IgD-negative memory B cell (primary cell): ENCODE measurements around the gene CKS2. TPM values are rescaled to one million over a fixed set of nuclear protein-coding genes. Genes with fewer than 3 reads are reported as not detected.

Experiments
- H3K27ac Mint-ChIP-seq, 3 donors: one replicate each; pipeline ENCODE4 v1.8.0; 2020 to 2022; ENCODE audit warnings: mild to moderate bottlenecking in 3 of 3, mixed read lengths in 3 of 3, moderate library complexity in 1 of 3
- H3K27me3 Mint-ChIP-seq: one replicate; pipeline ENCODE4 v1.8.0; 2021; ENCODE audit warnings: mixed read lengths
- H3K36me3 Mint-ChIP-seq: one replicate; pipeline ENCODE4 v1.8.0; 2020; ENCODE audit warnings: mild to moderate bottlenecking, mixed read lengths
- H3K4me1 Mint-ChIP-seq, 3 donors: one replicate each; pipeline ENCODE4 v1.8.0; 2020 to 2022; ENCODE audit warnings: mixed read lengths in 3 of 3, mild to moderate bottlenecking in 1 of 3
- H3K4me3 Mint-ChIP-seq, 4 donors: one replicate each; pipeline ENCODE4 v1.8.0; 2020 to 2022; ENCODE audit warnings: mild to moderate bottlenecking in 4 of 4, mixed read lengths in 4 of 4, moderate library complexity in 3 of 4
- H3K9me3 Mint-ChIP-seq, 3 donors: one replicate each; pipeline ENCODE4 v1.8.0; 2020 to 2021; ENCODE audit warnings: mixed read lengths in 3 of 3, mild to moderate bottlenecking in 1 of 3
- polyA plus RNA-seq: library from polyadenylated mRNA; unstranded; fragments of 300-500 nt; fragmentation: Illumina TruSeq; gene quantifications from one replicate; pipeline ENCODE4 v1.2.3, GENCODE V29; 2021

Gene CKS2
- polyA plus RNA-seq, 1 donor from 2014 or later = 61.3 TPM

DNA sequence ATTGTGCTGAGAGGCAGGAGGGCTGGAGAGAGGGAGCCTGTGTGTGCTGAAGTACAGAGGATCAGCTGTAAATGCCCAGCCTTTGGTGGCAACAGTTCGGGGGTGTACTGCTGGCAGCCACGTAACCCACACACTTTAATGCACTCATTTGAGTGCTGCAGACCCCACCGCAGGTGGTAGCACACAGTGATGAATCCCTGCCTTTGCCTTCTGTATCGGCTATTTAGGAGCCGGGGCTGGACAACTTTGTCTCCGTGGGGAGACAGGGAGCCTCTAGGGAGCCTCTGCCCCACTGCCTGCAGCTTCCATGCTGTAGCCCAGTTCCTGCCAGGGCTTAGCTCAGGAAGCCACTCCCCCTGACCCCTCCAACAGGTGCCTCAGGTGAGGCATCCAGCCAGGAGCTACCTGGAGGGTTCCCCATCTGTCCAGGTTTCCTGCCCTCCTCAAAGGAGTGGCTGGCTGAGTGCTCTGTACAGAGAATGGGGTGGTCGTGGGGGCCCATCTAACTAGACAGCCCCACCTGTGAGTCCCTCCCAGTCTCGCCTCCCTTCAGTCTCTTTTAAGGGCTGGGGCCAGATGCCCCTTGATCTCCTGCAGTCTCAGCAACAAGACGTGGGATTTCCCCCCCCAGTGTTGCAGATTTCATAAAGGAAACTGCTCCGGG, 51.8 kb downstream of the CKS2 start:
- Mint-ChIP-seq H3K27ac (peak overlapping the region in 1 of 3 donors; percentile 53), H3K36me3 (peaks cover 2% of the 10 kb centered on the region), H3K4me1 (peaks cover 0 to 6% (median 1%) of the 10 kb centered on the region in 3 donors), H3K27me3 (no peaks in the 10 kb centered on the region), H3K9me3 (no peaks in the 10 kb centered on the region), H3K4me3 (no peak overlapping the region)

GRCh38 chr9:89363311-89363670, 52.3 kb downstream of the CKS2 start:
- Mint-ChIP-seq H3K9me3 (no peaks in the 10 kb centered on the region), H3K4me3 (no peak overlapping the region), H3K4me1 (peaks cover 0 to 6% (median 1%) of the 10 kb centered on the region in 3 donors), H3K27me3 (no peaks in the 10 kb centered on the region), H3K36me3 (no peaks in the 10 kb centered on the region), H3K27ac (peak overlapping the region in 1 of 3 donors; percentile 53)

GRCh38 chr9:89363921-89364665, 53.1 kb downstream of the CKS2 start:
- no peak overlapping the region for H3K4me3 Mint-ChIP-seq
- no peaks in the 10 kb centered on the region for H3K36me3 Mint-ChIP-seq
- H3K27me3 Mint-ChIP-seq = no peaks in the 10 kb centered on the region
- H3K27ac Mint-ChIP-seq = no peak overlapping the region
- no peaks in the 10 kb centered on the region for H3K9me3 Mint-ChIP-seq
- H3K4me1 Mint-ChIP-seq = peaks cover 0 to 6% (median 1%) of the 10 kb centered on the region in 3 donors

DNA sequence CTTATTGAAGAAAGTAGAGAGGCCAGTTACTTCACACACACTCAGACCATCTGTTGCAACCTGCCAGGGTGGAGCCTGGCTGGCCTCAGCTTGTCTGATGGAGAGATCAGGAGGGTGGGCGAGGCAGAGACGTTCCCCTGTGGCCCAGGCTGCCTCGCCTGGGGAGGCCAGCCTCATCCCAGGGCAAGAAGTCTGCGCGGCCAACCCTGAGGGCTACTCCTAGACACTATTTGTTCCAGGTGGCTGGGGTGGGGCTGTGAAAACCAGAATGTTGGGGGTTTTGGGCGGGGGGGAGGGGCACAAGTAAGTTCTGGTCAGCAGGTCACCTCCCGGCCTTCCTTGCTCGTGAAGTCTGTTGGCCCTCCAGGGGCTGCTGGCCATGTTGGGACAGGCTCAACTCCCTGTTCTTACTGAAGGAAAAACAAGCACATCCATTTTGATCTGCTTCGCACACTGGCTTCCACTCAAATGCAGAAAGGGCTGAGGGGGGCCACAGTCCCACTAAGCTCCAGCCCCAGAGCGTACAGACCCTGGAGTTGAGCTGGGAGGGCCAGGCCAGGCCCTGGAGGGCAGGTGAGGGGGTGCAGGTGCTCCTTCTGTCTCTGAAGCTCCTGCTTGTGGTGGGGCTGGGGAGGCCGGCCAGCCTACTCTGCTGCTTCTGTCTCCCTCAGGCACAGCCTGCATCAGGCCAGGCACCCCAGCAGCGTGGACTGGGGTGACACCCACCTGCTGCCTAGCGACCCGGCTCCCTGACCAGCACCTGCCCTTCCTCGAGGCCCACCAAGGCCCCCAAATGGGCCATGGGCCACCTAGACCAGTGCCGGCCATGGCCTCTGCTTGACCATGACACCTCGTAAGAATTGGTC, 53.9 kb downstream of the CKS2 start:
- Mint-ChIP-seq H3K4me1 (peaks cover 0 to 6% (median 1%) of the 10 kb centered on the region in 3 donors), H3K27me3 (no peaks in the 10 kb centered on the region), H3K4me3 (no peak overlapping the region), H3K36me3 (no peaks in the 10 kb centered on the region), H3K27ac (no peak overlapping the region), H3K9me3 (no peaks in the 10 kb centered on the region)

GRCh38 chr9:89365532-89365912, 54.5 kb downstream of the CKS2 start:
- Mint-ChIP-seq H3K27ac (no peak overlapping the region), H3K36me3 (no peaks in the 10 kb centered on the region), H3K4me3 (no peak overlapping the region), H3K4me1 (peaks cover 0 to 6% (median 1%) of the 10 kb centered on the region in 3 donors), H3K9me3 (no peaks in the 10 kb centered on the region), H3K27me3 (no peaks in the 10 kb centered on the region)

Other genes with a start within 250 kb of the CKS2 start
- gene SHC3, start 132.4 kb upstream of the CKS2 start, polyA plus RNA-seq = not detected
- 30.6 TPM for gene SECISBP2, start 7.3 kb downstream of the CKS2 start, polyA plus RNA-seq
- 35.3 TPM for gene SEMA4D, start 186.9 kb downstream of the CKS2 start, polyA plus RNA-seq